Karpas-422 (cell line): Measurements from ENCODE around the gene U2AF1L4. TPM values are rescaled to one million over a fixed set of nuclear protein-coding genes. Genes with fewer than 3 reads are reported as not detected.
A peak's percentile ranks its signal among the peaks of the same experiment; 100 is the strongest.

Experiments
- DNase-seq: peaks from one replicate; pipeline ENCODE4 v3.0.0-alpha.2; 2015
- H2AFZ ChIP-seq: fragments of 200-600 bp; sonication (generic); 2 replicates; pipeline ENCODE4 v1.6.1; 2014; ENCODE audit warnings: antibody characterized with exemption, low read length, mixed read lengths
- H3K27ac ChIP-seq: fragments of 200-600 bp; sonication (generic); 2 replicates; pipeline ENCODE4 v1.5.1; 2014; ENCODE audit warnings: mild to moderate bottlenecking, low read length, moderate library complexity
- H3K27me3 ChIP-seq: fragments of 200-600 bp; sonication (generic); 2 replicates; pipeline ENCODE4 v1.6.1; 2014; ENCODE audit warnings: low read length, mixed read lengths
- H3K36me3 ChIP-seq: fragments of 200-600 bp; sonication (generic); 2 replicates; pipeline ENCODE4 v1.6.1; 2014; ENCODE audit warnings: low read length, mixed read lengths; ENCODE audit not compliant: insufficient read depth
- H3K4me1 ChIP-seq: fragments of 200-600 bp; sonication (generic); 2 replicates; pipeline ENCODE4 v1.6.1; 2014; ENCODE audit warnings: mild to moderate bottlenecking, low read length, mixed read lengths
- H3K4me2 ChIP-seq: fragments of 200-600 bp; sonication (generic); 2 replicates; pipeline ENCODE4 v1.6.1; 2014; ENCODE audit warnings: low read length, low read depth, mild to moderate bottlenecking; ENCODE audit not compliant: poor library complexity, severe bottlenecking
- H3K4me3 ChIP-seq: fragments of 200-600 bp; sonication (generic); 2 replicates; pipeline ENCODE4 v1.5.1; 2014; ENCODE audit warnings: mild to moderate bottlenecking, antibody characterized with exemption, low read length, mixed read lengths
- H3K79me2 ChIP-seq: fragments of 200-600 bp; sonication (generic); 2 replicates; pipeline ENCODE4 v1.6.1; 2014; ENCODE audit warnings: mild to moderate bottlenecking, low read length, mixed read lengths
- H3K9ac ChIP-seq: fragments of 200-600 bp; sonication (generic); 2 replicates; pipeline ENCODE4 v1.6.0; 2014; ENCODE audit warnings: low read length
- H3K9me2 ChIP-seq: fragments of 200-600 bp; sonication (generic), shearing (Covaris generic); replicated peaks from 2 replicates; pipeline ENCODE4 v1.6.0; 2014; ENCODE audit warnings: mild to moderate bottlenecking, low read length, moderate library complexity; ENCODE audit not compliant: insufficient read depth
- H3K9me3 ChIP-seq: fragments of 300-700, 200-600 bp; sonication (generic); 2 replicates; pipeline ENCODE4 v1.6.1; 2014; ENCODE audit warnings: low read length, mixed read lengths
- H4K20me1 ChIP-seq: fragments of 200-600 bp; sonication (generic); 2 replicates; pipeline ENCODE4 v1.6.1; 2014; ENCODE audit warnings: mild to moderate bottlenecking, antibody characterized with exemption, low read length, low read depth; ENCODE audit not compliant: insufficient read depth
- total RNA-seq: library from RNA; depleted of rRNA; stranded (reverse); fragments of >200 nt; shearing (Covaris generic); gene quantifications from 2 replicates; pipeline ENCODE4 v1.2.3, GENCODE V29; 2014; ENCODE audit warnings: low replicate concordance

Gene U2AF1L4
- total RNA-seq, 1 experiment from 2014 or later: 50.4 TPM

DNA sequence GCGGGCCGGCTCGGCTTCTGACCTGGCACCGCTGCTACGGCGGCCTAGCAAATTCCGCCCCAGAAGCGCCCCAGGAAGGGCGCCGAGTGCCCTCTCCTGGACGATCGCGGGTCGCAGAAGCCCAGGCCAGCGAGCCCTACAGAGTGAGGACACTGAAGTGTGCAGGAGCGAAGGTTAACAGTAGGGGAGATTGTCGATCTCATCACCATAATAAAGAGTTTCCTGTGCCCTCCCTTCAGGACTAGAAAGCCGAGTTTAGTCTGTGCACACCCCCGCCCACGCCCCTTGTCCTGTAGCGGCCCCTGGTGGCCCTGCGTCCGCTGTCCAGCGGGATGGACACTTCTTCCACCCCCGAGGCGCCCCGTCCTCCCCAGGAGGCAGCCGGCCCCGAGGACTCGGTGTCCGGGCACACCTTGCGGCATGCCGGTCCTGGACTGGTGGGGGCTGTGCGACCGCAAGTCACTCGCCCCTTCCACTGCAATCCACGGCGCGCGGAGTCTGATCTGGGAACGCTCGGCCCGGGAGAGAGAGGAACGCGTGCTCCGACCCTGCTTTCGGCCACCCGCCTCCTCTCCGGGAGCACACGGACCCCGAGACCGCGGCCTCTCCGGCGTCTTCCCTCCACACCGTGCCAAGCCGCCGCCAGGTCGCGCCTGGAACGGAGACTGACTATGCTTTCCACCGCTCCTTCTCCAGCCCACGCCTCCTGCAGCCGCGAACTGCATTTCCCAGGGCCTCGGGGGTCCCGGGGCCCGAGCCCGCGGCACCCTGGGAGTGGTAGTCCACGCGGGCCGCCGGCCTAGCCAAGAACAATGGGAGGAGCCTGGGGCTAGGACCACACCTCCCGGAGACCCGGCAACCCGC lies 28.2 kb downstream of the U2AF1L4 start:
- Histone ChIP-seq H3K79me2 (peaks cover 22% of the 10 kb centered on the region), H3K27me3 (no peaks in the 10 kb centered on the region)

DNA sequence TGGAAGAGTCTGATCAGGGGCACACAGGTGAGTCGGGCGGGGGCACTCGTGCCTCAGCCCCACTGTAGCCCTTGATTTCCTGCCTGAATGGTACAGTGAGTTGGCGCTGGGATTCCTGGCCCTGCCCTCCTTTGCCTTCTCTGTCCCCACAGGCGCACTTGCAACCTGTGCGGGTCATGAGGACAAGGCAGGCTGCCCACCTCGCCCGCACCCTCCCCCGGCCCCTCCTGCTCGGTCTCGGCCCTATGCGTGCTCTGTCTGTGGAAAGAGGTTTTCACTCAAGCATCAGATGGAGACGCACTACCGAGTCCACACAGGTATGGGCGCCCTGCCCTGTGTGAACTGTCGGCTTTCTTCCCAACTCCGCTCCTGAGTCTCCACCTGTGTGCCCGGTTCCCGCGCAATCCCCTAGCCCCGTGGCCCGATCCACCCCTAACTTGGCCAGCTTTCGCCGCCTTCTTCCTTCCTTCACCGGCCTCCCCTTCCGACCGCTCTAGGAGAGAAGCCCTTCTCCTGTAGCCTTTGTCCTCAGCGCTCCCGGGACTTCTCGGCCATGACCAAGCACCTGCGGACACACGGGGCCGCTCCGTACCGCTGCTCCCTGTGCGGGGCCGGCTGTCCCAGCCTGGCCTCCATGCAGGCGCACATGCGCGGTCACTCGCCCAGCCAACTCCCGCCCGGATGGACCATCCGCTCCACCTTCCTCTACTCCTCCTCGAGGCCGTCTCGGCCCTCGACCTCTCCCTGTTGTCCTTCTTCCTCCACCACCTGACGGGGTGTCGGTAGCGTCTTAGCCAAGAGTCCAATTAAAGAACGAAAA lies 29.0 kb downstream of the U2AF1L4 start:
- H3K4me3 ChIP-seq: peak overlapping the region; percentile 88
- peaks cover 28% of the 10 kb centered on the region for H3K4me1 ChIP-seq
- H3K9me2 ChIP-seq: no peaks in the 10 kb centered on the region
- H3K79me2 ChIP-seq: peaks cover 22% of the 10 kb centered on the region
- H2AFZ ChIP-seq: peak overlapping the region; percentile 75
- H3K9me3 ChIP-seq: no peaks in the 10 kb centered on the region
- peak overlapping the region; percentile 87 for H3K9ac ChIP-seq
- H3K27ac ChIP-seq: peak overlapping the region; percentile 47
- peaks cover 26% of the 10 kb centered on the region; the same call in 1 of the 2 replicates for H4K20me1 ChIP-seq
- peaks cover 8% of the 10 kb centered on the region for H3K36me3 ChIP-seq
- peak; percentile 54 for DNase-seq
- H3K4me2 ChIP-seq: peak overlapping the region; percentile 85
- no peaks in the 10 kb centered on the region for H3K27me3 ChIP-seq

More for the DNA sequence above, 28.2 kb downstream of the U2AF1L4 start:
- peaks cover 26% of the 10 kb centered on the region; the same call in 1 of the 2 replicates for H4K20me1 ChIP-seq
- H3K9me3 ChIP-seq: no peaks in the 10 kb centered on the region
- H3K36me3 ChIP-seq: peaks cover 11% of the 10 kb centered on the region
- peak overlapping the region; percentile 87 for H3K9ac ChIP-seq
- H3K27ac ChIP-seq: peak overlapping the region; percentile 47
- DNase-seq: peak; percentile 98
- peak overlapping the region; percentile 88 for H3K4me3 ChIP-seq
- no peaks in the 10 kb centered on the region for H3K9me2 ChIP-seq
- peaks cover 24% of the 10 kb centered on the region for H3K4me1 ChIP-seq
- H3K4me2 ChIP-seq: peak overlapping the region; percentile 85
- H2AFZ ChIP-seq: peak overlapping the region; percentile 75

DNA sequence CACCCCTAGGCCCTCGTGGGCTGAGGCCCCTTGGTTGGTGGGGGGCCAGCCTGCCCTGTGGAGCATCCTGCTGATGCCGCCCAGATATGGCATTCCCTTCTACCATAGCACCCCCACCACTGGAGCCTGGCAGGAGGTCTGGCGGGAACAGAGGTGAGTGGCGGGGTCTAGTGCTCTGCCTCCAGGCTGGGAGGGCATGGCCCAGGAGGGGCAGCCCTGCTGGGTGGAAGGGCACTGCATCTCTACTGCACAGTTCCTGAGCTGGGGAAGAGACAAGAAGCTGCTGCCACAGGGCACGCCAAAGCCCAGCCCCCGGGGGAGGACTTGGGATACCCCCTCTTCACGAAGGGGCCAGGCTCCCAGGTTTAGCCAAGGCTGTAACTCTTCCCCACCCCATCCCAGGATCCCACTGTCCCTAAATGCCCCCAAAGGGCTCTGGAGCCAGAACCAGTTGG lies 29.8 kb downstream of the U2AF1L4 start:
- H3K36me3 ChIP-seq: peaks cover 8% of the 10 kb centered on the region
- peak overlapping the region; percentile 87 for H3K9ac ChIP-seq
- peaks cover 26% of the 10 kb centered on the region; the same call in 1 of the 2 replicates for H4K20me1 ChIP-seq
- H3K9me3 ChIP-seq: no peaks in the 10 kb centered on the region
- H3K4me3 ChIP-seq: peak overlapping the region; percentile 88; the same call in 1 of the 2 replicates
- no peaks in the 10 kb centered on the region for H3K9me2 ChIP-seq
- H3K4me2 ChIP-seq: peak overlapping the region; percentile 85
- H3K4me1 ChIP-seq: peaks cover 32% of the 10 kb centered on the region
- no peak overlapping the region for H2AFZ ChIP-seq
- H3K27ac ChIP-seq: no peak overlapping the region
- no peaks in the 10 kb centered on the region for H3K27me3 ChIP-seq
- H3K79me2 ChIP-seq: peaks cover 22% of the 10 kb centered on the region
- no peak for DNase-seq

DNA sequence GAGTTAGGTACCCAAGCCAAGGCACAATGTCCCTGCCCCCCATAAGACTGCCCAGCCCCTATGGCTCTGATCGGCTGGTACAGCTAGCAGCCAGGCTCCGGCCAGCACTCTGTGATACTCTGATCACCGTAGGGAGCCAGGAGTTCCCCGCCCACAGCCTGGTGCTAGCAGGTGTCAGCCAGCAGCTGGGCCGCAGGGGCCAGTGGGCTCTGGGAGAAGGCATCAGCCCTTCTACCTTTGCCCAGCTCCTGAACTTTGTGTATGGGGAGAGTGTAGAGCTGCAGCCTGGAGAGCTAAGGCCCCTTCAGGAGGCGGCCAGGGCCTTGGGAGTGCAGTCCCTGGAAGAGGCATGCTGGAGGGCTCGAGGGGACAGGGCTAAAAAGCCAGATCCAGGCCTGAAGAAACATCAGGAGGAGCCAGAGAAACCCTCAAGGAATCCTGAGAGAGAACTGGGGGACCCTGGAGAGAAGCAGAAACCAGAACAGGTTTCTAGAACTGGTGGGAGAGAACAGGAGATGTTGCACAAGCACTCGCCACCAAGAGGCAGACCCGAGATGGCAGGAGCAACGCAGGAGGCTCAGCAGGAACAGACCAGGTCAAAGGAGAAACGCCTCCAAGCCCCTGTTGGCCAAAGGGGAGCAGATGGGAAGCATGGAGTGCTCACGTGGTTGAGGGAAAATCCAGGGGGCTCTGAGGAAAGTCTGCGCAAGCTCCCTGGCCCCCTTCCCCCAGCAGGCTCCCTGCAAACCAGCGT lies 30.4 kb downstream of the U2AF1L4 start:
- H2AFZ ChIP-seq: no peak overlapping the region
- no peak overlapping the region for H3K4me3 ChIP-seq
- H3K9me2 ChIP-seq: no peaks in the 10 kb centered on the region
- no peak for DNase-seq
- peaks cover 21% of the 10 kb centered on the region; the same call in 1 of the 2 replicates for H4K20me1 ChIP-seq
- 0 out of 2 replicates have a peak overlapping the region, but pooled peaks have one; percentile 87 for H3K9ac ChIP-seq
- H3K4me1 ChIP-seq: peaks cover 32% of the 10 kb centered on the region
- no peak overlapping the region for H3K27ac ChIP-seq
- peaks cover 3% of the 10 kb centered on the region; the same call in 1 of the 2 replicates for H3K36me3 ChIP-seq
- H3K27me3 ChIP-seq: no peaks in the 10 kb centered on the region
- no peak overlapping the region for H3K4me2 ChIP-seq
- peaks cover 17% of the 10 kb centered on the region for H3K79me2 ChIP-seq
- H3K9me3 ChIP-seq: no peaks in the 10 kb centered on the region

DNA sequence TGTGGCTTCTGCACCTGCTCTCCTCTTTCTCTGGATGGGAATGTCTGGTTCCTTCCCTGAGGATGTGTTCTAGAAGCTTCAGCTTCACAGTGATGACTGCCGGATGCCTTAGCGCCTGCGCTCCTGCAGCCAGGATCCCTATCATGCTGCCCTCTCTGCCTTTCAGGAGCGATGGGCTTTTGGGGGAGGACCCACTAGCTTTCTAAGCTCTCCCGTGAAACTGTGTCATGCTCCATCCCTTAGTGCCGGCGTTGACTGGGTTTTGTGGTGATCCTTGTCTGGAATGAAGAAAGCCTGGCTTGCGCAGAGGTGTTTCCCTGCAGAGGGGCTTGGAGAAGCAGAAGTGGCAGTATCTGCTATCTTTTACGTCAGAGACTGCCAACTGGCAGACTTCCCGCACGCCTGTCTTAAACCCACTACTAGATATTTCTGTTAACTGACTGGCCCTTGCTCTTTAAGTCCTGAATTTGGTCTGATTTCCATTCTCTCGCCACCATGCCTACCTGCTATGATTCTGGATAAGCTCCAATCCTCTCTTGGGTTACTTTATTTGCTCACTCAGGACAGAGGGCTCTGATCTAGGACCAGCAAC lies 31.2 kb downstream of the U2AF1L4 start:
- Histone ChIP-seq H3K27me3 (no peaks in the 10 kb centered on the region), H3K4me3 (no peak overlapping the region), H3K9me2 (no peaks in the 10 kb centered on the region), H3K36me3 (no peaks in the 10 kb centered on the region), H3K9me3 (no peaks in the 10 kb centered on the region), H4K20me1 (peaks cover 14% of the 10 kb centered on the region; the same call in 1 of the 2 replicates), H2AFZ (no peak overlapping the region), H3K4me1 (peaks cover 27% of the 10 kb centered on the region), H3K4me2 (no peak overlapping the region), H3K9ac (no peak overlapping the region), H3K27ac (no peak overlapping the region), H3K79me2 (peaks cover 9% of the 10 kb centered on the region)
- DNase-seq: no peak

DNA sequence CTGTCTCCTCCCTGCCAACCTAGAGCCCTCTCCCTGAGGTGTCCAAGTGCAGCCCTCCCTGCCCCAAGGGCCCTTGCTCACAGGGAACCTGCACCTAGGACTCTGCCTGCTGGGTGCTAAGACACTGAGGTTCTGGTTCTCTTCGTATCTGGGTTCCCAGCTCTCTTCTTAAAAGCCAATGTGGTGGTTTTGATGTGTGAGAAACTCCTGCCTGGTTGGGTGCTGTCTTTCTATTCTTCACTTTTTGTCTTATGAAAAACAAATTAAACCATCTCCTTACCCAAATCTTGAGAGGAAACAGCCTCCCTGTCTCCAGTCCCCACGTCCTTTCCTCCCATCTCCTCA lies 31.7 kb downstream of the U2AF1L4 start:
- H3K36me3 ChIP-seq: no peaks in the 10 kb centered on the region
- H3K9me3 ChIP-seq: no peaks in the 10 kb centered on the region
- no peak overlapping the region for H2AFZ ChIP-seq
- no peak overlapping the region for H3K4me3 ChIP-seq
- DNase-seq: no peak
- peaks cover 8% of the 10 kb centered on the region; the same call in 1 of the 2 replicates for H4K20me1 ChIP-seq
- no peaks in the 10 kb centered on the region for H3K9me2 ChIP-seq
- no peaks in the 10 kb centered on the region for H3K27me3 ChIP-seq
- no peak overlapping the region for H3K4me2 ChIP-seq
- H3K9ac ChIP-seq: no peak overlapping the region
- H3K79me2 ChIP-seq: peaks cover 4% of the 10 kb centered on the region
- no peak overlapping the region for H3K27ac ChIP-seq
- peaks cover 24% of the 10 kb centered on the region for H3K4me1 ChIP-seq

DNA sequence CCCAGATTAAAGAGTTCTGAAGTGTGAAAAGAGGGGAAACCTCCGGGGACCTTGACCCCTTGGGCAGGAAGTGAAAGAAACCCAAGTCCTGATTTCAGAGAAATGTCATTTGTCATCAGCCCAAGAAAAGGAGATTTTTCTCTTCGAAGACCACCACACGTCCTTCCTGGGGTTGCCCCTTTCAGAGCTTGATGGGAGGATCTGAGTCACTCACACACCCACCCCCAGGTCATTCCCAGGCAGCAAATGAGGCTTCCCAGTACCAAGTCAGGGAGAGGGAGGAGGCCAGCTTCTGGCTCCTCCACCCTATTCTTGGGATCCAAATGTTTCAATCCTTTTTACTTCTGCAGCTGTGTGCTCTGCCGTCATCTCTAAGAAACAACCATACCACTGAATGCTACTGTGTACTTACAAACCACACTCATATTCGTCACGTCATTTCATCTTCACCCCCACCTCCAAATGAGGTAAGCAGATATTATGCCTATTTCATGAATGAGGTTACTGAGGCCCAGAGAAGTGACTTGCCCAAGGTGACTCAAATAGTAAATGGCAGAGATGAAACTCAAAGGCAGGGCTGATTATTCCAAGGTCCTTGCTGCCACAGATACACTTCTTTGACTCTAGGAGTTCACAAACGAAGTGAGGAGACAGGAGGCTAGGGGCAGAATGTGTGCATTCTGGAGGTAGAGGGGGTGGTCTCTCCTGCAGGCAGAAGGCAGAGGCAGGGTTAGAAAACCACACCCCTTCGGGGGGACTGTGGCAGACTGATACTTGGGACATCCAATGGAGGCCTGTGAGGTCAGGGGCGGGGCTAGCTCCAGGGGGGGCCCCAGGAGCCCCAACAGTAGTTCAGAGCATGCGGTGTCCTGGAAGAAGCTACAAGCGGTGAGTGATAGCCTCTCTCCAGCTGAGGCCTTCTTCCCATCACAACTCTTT lies 32.4 kb downstream of the U2AF1L4 start:
- DNase-seq: peak; percentile 55

More for the DNA sequence above, 32.4 kb downstream of the U2AF1L4 start:
- H3K79me2 ChIP-seq: no peaks in the 10 kb centered on the region
- 0 out of 2 replicates have a peak, but pooled peaks cover 8% of the 10 kb centered on the region for H4K20me1 ChIP-seq
- no peaks in the 10 kb centered on the region for H3K27me3 ChIP-seq
- H2AFZ ChIP-seq: no peak overlapping the region
- H3K4me2 ChIP-seq: no peak overlapping the region
- no peak overlapping the region for H3K9ac ChIP-seq
- H3K9me2 ChIP-seq: no peaks in the 10 kb centered on the region
- no peak overlapping the region for H3K4me3 ChIP-seq
- H3K36me3 ChIP-seq: no peaks in the 10 kb centered on the region
- H3K4me1 ChIP-seq: peaks cover 24% of the 10 kb centered on the region
- no peak overlapping the region for H3K27ac ChIP-seq
- H3K9me3 ChIP-seq: no peaks in the 10 kb centered on the region
